22Rv1 (cell line): ENCODE data around the gene TK2.

Experiments used
- H3K27ac ChIP-seq: fragments of 450-650 bp; 2 replicates; pipeline ENCODE4 v1.5.1; 2017
- CTCF ChIP-seq: fragments of 450-650 bp; IDR thresholded peaks from 2 replicates; pipeline ENCODE4 v1.5.1; 2017; ENCODE audit warnings: mild to moderate bottlenecking
- ZFX ChIP-seq: fragments of 450-650 bp; IDR thresholded peaks from 2 replicates; pipeline ENCODE4 v1.6.1; 2017; ENCODE audit warnings: antibody characterized with exemption, borderline replicate concordance

TK2 gene

GRCh38 chr16:66536525-66536924, 13.4 kb downstream of the TK2 start:
- TF ChIP-seq CTCF: no peak
- no peak overlapping the region for H3K27ac ChIP-seq

GRCh38 chr16:66534376-66534799, 15.5 kb downstream of the TK2 start:
- no peak overlapping the region for H3K27ac ChIP-seq
- TF ChIP-seq CTCF (no peak), ZFX (no peak)

- no peak overlapping the region for H3K27ac ChIP-seq
- no peak for TF ChIP-seq CTCF
- TF ChIP-seq ZFX: no peak
Measured at GRCh38 chr16:66529475-66529874, 20.4 kb downstream of the TK2 start.

- TF ChIP-seq CTCF (no peak), ZFX (no peak)
- no peak overlapping the region for H3K27ac ChIP-seq
Measured at GRCh38 chr16:66528294-66528693, 21.6 kb downstream of the TK2 start.

- TF ChIP-seq ZFX (no peak), CTCF (no peak)
- no peak overlapping the region for H3K27ac ChIP-seq
Measured at GRCh38 chr16:66525396-66526180, 24.3 kb downstream of the TK2 start.

- TF ChIP-seq ZFX (no peak), CTCF (no peak)
- H3K27ac ChIP-seq: no peak overlapping the region
Measured at GRCh38 chr16:66524601-66525164, 25.2 kb downstream of the TK2 start.

GRCh38 chr16:66523861-66524354, 26.0 kb downstream of the TK2 start:
- TF ChIP-seq ZFX (no peak), CTCF (no peak)

More at GRCh38 chr16:66523861-66524354, 26.0 kb downstream of the TK2 start:
- no peak overlapping the region for H3K27ac ChIP-seq
